GM18861 (cell line): ENCODE results near the gene SRSF6.
A peak's percentile ranks its signal among the peaks of the same experiment; 100 is the strongest.
"Not testable (repeated sequence)": the region's sequence is repeated elsewhere in the genome, so short reads cannot be mapped to it uniquely, and the experiment has no call there.

Source experiments
- ATAC-seq: cut with Tn5 transposase; IDR thresholded peaks from one replicate; pipeline ENCODE4 v1.9.1; 2021; ENCODE audit not compliant: unreplicated experiment

Gene SRSF6

GRCh38 chr20:43448748-43449535 lies 8.8 kb upstream of the SRSF6 start:
- no peak for ATAC-seq

- no peak for ATAC-seq
Observed at GRCh38 chr20:43450841-43451799, 6.6 kb upstream of the SRSF6 start.

DNA sequence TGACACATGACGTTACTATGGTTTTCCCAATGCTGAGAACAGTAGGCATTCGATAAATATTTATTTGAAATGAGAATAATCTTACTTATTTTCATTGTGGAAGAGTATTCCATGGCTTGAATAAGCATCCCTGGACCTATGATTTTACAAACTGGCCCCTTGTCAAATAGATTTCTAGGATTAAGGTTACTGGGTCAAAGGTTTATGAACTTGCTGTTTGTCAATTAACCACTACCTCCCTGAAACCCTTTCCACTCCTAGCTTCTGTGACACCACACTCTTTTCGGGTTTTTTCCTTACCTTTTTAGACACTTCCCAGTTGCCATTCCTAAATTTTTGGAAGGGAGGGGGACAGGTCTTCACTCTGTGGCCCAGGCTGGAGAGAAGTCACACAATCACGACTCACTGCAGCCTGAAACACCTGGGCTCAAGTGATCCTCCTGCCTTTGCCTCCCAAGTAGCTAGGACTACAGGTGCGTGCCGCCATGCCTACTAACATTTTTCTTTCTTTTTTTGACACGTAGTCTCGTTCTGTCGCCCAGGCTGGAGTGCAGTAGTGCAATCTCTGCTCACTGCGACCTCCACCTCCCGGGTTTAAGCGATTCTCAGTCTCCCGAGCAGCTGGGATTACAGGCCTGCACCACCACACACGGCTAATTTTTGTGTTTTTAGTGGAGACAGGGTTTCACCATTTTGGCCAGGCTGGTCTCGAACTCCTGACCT lies 5.1 kb upstream of the SRSF6 start:
- no peak for ATAC-seq

DNA sequence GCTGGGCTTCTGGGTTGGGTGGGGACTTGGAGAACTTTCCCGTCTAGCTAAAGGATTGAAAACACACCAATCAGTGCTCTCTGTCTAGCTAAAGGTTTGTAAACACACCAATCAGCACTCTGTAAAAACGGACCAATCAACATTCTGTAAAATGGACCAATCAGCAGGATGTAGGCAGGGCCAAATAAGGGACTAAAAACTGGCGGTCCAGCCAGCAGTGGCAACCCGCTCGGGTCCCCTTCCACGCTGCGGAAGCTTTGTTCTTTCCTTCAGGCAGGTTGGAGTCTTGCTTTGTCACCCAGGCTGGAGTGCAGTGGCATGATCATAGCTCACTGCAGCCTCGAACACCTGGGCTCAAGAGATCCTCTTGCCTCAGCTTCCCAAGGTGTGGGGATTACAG lies 1.4 kb upstream of the SRSF6 start:
- not testable (repeated sequence) for ATAC-seq

DNA sequence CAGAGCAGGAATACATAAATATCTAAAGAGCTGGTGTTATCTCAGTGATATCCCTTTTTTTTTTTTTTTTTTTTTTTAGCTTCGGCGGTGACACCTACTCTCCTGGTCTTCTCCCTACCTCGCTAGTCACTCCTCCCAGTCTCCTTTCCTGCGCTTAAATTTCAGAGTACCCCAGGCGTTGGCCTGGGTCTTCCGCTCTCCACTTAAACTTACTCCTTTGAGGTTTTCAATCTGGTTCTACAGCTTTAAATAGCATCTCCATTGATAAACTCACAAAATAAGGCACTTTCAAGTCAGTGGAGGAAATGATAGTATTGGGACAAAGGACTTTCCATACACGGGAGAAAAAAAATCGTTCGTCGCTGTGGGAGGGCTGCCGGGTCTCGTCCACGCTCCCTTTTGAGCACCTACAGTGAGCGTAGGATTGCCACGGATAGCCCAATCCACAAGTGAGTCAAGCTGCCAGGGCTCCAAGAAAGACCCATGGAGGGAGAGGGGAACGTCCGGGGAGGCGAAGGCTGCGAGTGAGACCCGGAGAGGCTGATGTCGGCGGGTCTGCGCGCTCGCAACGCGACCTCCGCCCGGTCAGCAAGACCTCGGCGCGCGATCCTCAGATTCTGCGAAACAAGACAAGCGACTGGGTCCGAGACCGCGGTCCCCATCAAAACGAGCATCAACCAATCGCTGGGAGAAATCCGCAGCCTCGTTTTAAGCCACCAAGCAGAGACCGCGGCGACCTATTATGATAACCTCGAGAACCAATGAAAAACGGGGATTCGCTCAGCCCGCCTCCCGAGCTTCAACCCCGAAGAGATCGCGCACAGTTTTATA lies 672 bp upstream of the SRSF6 start:
- ATAC-seq = peak; percentile 76

GRCh38 chr20:43458422-43458924 lies 777 bp downstream of the SRSF6 start:
- no peak for ATAC-seq

- ATAC-seq = no peak
Observed at GRCh38 chr20:43459022-43459942, 1.6 kb downstream of the SRSF6 start.

DNA sequence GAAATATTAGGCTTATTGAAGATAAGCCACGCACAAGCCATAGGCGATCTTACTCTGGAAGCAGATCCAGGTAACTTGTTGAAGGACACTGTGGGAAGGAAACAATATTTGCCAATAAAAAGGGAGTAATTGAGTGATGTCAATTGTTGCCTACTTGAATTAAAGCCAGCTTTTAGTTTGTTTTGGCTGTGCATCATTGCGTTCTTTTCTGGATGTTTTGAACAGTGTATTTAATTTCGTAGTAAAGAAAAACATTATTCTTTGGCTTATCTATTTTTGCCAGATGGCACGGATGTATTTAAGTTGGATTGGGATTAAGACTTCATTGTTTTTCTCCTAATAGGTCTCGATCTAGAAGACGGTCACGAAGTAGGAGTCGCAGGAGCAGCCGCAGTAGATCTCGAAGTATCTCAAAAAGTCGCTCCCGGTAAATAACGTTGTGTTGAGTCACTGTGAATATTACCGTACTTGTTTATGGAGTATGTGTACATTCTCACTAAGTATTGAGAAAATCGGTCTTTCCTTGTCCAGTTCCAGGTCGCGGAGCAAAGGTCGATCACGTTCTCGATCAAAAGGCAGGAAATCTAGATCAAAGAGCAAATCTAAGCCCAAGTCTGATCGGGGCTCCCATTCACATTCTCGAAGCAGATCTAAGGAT lies 2.6 kb downstream of the SRSF6 start:
- no peak for ATAC-seq

GRCh38 chr20:43460830-43461200 lies 3.1 kb downstream of the SRSF6 start:
- no peak for ATAC-seq

DNA sequence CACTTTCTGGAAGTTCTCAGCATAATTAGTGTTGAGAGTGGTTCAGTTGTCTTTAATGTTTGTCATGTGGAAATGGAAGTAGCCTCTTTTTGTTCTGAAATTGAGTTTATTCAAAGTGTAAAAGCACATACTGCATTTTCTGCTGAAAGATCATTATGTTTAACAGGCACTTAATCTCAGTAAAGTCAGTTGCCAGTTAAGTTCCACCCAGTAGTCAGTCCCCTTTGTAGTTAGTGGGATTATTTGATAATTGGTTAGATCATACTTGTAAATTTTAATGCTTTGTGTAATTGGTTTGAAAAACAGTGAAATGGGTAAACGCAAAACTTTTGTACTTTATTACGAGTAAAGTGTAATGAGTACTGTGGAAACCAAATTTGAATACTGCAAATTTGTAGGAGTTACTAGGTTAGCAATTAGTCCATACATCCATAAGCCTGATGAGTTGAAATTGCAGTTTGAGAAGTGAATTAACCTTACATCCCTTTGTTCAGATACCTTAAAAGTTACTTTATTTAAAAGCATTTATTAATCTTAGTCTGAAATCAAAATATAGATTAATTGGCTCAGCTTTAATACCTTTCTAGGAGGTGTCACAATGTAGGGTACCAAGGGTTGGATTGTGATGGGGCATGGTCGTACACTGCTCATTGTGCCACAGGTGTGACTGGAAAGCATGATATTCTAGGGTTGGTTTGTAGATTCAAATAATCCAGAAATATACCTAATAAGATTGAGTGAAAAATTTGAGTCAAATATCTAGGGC lies 4.4 kb downstream of the SRSF6 start:
- ATAC-seq = no peak

GRCh38 chr20:43462660-43463526 lies 5.2 kb downstream of the SRSF6 start:
- no peak for ATAC-seq

DNA sequence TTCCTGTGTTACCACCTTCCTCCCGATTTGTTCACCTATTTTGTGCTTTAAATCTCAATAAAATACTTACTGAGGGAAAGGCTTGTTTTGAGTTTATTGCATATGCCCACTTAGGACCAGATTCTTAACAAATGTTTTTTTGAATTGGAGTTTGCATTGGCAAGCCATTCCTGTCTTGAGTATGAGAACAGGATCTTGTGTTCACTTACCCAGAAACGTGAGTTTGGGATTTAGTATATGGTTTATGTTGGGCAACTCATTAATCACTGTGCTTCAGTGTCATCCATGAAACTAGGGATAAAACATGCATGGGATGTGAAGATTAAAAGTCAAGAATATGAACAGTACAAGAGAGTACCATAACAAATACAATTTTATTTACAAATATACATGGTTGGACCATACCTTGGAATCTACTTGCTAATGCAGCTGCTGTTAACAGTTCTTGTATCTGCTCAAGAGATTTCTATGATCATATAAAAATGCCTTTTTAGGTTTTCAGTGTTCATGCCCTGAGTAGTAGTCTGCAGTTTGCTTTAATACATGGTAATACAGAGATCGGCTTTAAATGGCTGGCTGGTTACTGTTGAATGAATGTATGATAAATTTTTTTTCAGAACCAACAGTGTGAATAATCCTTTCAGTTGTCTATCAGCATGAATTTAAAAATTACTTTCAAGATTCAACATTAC lies 6.0 kb downstream of the SRSF6 start:
- no peak for ATAC-seq

GRCh38 chr20:43464219-43464790 lies 6.6 kb downstream of the SRSF6 start:
- no peak for ATAC-seq

DNA sequence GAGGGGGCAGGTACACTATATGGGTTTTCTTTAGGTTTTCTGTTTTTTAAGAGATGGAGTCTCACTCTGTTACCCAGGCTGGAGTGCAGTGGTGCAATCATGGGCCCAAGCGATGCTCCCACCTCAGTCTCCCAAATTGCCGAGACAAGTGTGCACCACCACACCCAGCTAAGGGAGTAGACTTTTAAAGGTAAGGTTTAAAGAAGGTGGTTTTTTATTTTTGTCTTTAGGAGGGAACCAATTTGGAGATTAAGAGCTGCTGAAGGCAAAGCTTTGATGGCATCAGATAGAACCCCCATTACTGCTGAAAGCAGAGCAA lies 7.9 kb downstream of the SRSF6 start:
- ATAC-seq = no peak

GRCh38 chr20:43467589-43467988 lies 9.9 kb downstream of the SRSF6 start:
- ATAC-seq = no peak

GRCh38 chr20:43472671-43473380 lies 15.1 kb downstream of the SRSF6 start:
- ATAC-seq = no peak
